RWPE1 (cell line): ENCODE data around the gene BCAR3.

Source experiments
- CTCF ChIA-PET: fragments of 350-600 bp; sonication (Branson Sonifier 250); formaldehyde crosslinking; extraction: SDS; loops from one replicate; lab custom pipeline; 2021; lab: Yijun Ruan, JAX
- POLR2A ChIA-PET: fragments of 400-600 bp; formaldehyde crosslinking; extraction: SDS; loops from one replicate; lab custom pipeline; 2020; ENCODE audit warnings: antibody characterized with exemption; ENCODE audit not compliant: low non-redundant PET; lab: Yijun Ruan, JAX
- DNase-seq: peaks from one replicate; pipeline ENCODE4 v3.0.0; 2012; ENCODE audit warnings: low spot score
- H3K27ac ChIP-seq: fragments of 450-650 bp; 2 replicates; pipeline ENCODE4 v1.5.1; 2017
- TF ChIP-seq, protein P1 (sequence below): fragments of 450-650 bp; conservative IDR thresholded peaks from 2 replicates; pipeline ENCODE4 v1.5.1; 2017; ENCODE audit warnings: low read depth, mild to moderate bottlenecking

The BCAR3 gene

GRCh38 chr1:93532780-93533378 lies 148.8 kb downstream of the BCAR3 start:
- H3K27ac ChIP-seq, result no peak overlapping the region
- POLR2A ChIA-PET, result no interaction called here
- no peak for DNase-seq
- CTCF ChIA-PET, result interaction anchor here (0.6 kb wide), 1 partner anchor 24 kb away, joined by 6 read pairs; no protein-coding TSS in a partner anchor
- TF ChIP-seq, protein P1, sequence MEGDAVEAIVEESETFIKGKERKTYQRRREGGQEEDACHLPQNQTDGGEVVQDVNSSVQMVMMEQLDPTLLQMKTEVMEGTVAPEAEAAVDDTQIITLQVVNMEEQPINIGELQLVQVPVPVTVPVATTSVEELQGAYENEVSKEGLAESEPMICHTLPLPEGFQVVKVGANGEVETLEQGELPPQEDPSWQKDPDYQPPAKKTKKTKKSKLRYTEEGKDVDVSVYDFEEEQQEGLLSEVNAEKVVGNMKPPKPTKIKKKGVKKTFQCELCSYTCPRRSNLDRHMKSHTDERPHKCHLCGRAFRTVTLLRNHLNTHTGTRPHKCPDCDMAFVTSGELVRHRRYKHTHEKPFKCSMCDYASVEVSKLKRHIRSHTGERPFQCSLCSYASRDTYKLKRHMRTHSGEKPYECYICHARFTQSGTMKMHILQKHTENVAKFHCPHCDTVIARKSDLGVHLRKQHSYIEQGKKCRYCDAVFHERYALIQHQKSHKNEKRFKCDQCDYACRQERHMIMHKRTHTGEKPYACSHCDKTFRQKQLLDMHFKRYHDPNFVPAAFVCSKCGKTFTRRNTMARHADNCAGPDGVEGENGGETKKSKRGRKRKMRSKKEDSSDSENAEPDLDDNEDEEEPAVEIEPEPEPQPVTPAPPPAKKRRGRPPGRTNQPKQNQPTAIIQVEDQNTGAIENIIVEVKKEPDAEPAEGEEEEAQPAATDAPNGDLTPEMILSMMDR, result no peak

DNA sequence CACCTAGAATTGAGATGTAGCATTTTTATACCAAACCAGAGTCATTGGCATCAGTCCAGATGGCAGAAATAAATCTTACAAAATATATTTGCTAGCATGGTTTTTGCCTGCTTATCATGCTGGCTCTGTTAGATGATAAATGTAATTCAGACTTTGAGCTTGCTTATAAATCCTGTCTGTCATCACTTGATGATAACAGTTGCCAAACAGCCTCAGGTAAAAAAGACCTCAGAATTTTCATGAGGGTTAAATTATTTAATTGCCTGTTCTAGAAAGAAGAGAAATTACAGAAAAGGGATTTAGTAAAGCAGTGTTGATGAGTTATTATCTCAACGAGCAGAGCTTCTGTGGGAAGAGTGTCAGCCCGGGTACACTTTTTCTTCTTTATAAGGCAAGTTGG lies 150.4 kb downstream of the BCAR3 start:
- ChIA-PET POLR2A (no interaction called here), CTCF (interaction anchor here (0.7 kb wide), 1 partner anchor 399 kb away, joined by 3 read pairs; no protein-coding TSS in a partner anchor)
- DNase-seq, result no peak
- no peak overlapping the region for H3K27ac ChIP-seq
- TF ChIP-seq, protein P1, result no peak

DNA sequence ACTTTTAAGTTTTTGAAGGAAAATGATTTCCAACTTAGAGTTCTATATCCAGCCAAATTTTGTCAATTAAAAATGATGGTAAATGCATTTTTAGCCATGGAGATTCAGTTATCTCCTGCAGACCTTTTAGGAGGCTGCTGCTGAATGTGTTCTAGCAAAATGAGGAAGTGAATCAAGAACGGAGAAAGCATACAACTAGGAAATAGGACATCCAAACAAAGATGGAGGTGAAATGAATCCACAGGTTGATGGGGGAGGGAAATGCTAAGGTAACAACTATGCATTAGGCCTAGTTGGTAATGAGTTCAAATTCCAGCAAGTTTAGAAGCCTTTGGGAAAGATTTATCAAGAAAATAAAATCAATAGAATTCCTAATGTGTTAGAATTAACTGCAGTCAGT lies 153.2 kb downstream of the BCAR3 start:
- CTCF ChIA-PET, result no interaction called here
- no peak for DNase-seq
- H3K27ac ChIP-seq, result no peak overlapping the region
- POLR2A ChIA-PET, result no interaction called here
- TF ChIP-seq, protein P1, result no peak

- TF ChIP-seq, protein P1, result no peak
- no peak overlapping the region for H3K27ac ChIP-seq
- POLR2A ChIA-PET, result no interaction called here
- no peak for DNase-seq
- CTCF ChIA-PET, result no interaction called here
Observed at GRCh38 chr1:93526431-93526830, 155.2 kb downstream of the BCAR3 start.

DNA sequence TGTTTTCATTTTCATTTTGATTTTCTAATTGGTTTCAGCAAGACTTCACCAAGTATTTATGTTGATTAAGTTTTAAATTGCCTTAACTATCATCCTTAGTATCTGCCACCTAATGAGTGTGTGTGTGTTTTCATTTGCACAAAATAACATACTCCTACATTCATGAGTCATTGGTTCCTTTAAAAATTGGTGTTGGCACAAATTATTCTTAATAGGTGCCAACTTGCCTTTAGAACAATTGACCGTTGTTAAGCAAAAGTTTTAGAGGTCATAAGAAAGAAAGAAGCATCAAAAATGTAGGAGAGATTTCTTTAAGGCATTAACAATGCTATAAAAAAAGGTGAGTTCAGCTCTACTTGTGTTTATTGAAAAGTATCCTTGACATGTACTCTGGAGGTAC lies 156.2 kb downstream of the BCAR3 start:
- TF ChIP-seq, protein P1, result no peak
- no peak overlapping the region for H3K27ac ChIP-seq
- DNase-seq, result no peak
- POLR2A ChIA-PET, result no interaction called here
- CTCF ChIA-PET, result no interaction called here

DNA sequence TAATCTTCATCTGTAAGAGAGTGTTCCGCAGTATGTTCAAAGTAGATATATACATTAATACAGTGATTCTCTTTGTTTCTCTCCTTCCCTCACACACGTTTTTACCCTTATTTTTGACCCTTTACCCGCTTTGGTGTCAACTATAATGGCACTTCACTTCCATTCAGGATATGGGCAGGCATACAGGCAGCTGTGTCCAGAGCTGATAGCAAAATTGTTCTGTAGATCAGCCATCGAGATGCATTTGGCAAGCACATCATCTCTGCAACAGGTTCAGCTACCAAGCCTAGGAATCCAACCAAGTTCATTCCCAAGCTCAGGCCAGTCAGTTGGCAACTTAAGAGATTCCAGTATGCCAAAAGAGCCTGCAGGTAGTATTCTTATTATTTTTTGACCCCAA lies 158.9 kb downstream of the BCAR3 start:
- DNase-seq, result no peak
- ChIA-PET CTCF (no interaction called here), POLR2A (no interaction called here)

More for the DNA sequence above, 158.9 kb downstream of the BCAR3 start:
- no peak overlapping the region for H3K27ac ChIP-seq
- TF ChIP-seq, protein P1, result no peak
